ENCODE data around the gene PPT2.
"Not testable (repeated sequence)": the region's sequence is repeated elsewhere in the genome, so short reads cannot be mapped to it uniquely, and the experiment has no call there.

The PPT2 gene

DNA sequence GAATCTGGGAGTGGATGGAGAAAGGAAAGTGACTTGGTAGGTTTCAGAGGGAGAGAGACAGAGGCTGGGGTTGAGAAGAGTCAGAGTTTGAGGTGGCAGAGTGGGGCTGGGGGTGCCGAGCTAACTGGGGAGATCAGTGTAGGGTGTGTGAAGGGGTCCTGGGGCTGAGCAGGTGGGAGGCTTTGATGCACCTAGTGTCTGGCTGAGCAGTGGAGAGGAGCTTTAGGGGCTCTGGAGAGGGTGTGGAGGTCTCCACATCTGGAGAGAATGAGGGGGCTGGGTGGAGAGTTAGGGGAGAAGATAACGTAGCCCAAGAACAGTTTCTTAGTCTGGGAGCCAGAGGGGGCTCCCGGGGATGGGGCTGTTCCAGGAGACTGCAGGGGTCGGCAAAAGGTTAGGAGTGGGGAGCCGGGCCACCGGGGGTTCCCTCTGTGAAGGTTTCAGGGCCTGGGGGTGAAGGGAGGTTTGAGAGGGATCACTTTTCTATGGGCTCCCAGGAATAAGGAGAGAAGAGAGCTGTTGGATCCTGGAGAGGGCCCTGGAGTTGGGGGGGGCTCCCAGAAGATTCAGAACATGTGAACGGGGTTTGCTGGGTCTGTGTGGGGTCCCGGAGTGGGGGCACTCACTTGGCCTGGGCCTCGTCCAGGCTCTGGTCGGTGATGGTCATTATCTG, 35.3 kb downstream of the PPT2 start:
- FAIRE-seq: no peak
- TF ChIP-seq POLR2A (IDR thresholded peaks at IDR 0.05; ENCODE audit: low read depth, low read length): 0 out of 2 replicates have a peak, but pooled peaks have one; percentile 11
- no peak for DNase-seq (ENCODE audit: insufficient read length, low spot score)

DNA sequence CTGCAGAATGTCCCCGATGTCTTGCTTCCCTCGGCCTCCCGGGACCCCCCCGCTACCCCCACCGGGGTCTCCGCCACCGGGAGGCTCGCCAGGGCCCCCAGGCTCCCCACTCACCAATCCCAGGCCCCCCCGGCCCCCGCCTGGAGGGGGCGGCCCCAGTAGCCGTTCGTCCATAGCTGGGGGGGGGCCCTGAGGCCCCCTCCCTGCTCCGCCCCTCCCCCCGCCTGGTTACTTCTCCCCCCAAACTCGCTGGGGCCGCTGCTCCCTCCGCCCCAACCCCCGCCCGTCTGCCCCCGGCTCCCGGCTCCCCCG, 35.8 kb downstream of the PPT2 start:
- TF ChIP-seq POLR2A (IDR thresholded peaks at IDR 0.05; ENCODE audit: low read depth, low read length): no peak
- DNase-seq (ENCODE audit: insufficient read length, low spot score) (no peak), FAIRE-seq (no peak)

DNA sequence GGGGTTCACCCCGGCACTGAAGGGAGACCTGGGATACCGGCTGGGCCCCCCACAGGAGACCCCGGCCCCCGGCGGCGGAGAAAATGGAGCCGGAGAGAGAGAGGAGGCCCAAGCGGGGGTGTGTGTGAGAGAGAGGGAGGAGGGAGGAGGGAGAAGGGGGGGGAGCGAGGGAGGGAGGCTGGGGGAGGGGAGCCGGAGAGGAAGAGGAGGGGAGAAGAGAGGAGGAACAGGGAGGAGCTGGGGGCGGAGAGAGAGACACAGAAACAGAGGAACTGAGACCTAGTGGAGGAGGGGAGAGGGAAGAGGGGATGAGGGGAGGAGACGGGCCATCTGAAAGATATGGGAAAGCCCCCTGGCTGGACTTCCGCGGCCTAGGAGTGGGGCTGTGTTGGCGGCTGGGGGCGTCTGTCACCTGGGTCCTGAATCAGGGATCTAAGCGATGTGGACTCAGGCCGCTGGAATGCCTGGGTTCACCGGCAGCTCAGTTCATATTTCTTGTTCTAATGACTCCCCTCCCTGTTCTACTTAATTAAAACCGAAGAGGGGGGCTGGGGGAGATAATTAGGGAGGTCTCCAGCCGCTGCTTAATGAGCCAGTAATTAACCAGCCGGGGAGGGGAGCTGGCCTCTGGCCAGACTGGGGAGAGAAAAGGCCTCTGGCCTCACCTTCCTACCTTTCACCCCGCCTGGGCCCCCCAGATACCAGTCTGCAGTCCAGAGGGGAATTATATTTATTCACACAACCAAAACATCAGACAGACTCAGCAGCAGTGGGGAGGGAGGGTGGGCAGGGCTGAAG, 36.3 kb downstream of the PPT2 start, which contains the start of gene PBX2:
Gene PBX2 (minus strand): TSS at position 149 of the 798 bp plus-strand sequence. CDS start 287 bp downstream, outside the sequence.
- peak; percentile 53 for DNase-seq (ENCODE audit: insufficient read length, low spot score)
- no peak for FAIRE-seq
- 0 out of 2 replicates have a peak, but pooled peaks have one; percentile 33 for TF ChIP-seq POLR2A (IDR thresholded peaks at IDR 0.05; ENCODE audit: low read depth, low read length)

DNA sequence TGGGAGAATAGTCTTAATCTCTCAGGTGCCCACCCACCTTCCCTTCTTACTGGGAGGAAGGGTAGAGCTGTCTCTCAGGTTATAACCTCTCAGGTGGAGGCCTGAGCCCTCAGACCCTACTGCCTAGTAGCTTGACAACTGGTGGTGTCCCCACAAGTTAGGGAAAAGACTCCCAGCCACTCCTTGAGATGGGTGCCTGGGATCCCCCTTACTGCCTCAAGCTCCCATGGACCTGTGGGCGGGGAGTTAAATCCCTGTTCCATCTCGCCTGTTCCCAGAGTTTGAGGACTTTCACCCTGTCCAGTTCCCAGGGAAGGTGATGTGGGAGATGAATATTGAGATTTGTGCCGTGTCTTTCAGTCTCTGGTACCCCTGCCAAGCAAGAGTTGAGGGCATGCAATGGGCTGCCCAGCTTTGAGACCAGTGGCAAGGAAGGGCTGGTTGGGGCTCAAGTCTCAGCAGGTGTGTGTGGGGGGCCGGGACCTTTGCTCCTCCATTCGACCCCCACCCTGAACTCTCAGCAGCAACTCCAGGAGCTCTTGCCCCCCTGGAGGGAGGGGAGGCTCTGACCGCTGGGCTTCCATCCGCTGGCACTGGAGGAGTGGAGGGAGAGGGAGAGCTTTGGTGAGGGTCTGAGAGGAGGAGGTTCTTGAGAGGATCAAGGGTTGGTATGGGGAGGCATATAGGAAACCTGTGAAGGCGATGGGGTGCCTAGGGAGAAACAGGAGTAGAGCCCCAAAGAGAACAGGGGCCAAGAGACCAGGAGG, 37.2 kb downstream of the PPT2 start:
- DNase-seq (ENCODE audit: insufficient read length, low spot score): no peak
- FAIRE-seq: no peak
- TF ChIP-seq POLR2A (IDR thresholded peaks at IDR 0.05; ENCODE audit: low read depth, low read length): no peak

DNA sequence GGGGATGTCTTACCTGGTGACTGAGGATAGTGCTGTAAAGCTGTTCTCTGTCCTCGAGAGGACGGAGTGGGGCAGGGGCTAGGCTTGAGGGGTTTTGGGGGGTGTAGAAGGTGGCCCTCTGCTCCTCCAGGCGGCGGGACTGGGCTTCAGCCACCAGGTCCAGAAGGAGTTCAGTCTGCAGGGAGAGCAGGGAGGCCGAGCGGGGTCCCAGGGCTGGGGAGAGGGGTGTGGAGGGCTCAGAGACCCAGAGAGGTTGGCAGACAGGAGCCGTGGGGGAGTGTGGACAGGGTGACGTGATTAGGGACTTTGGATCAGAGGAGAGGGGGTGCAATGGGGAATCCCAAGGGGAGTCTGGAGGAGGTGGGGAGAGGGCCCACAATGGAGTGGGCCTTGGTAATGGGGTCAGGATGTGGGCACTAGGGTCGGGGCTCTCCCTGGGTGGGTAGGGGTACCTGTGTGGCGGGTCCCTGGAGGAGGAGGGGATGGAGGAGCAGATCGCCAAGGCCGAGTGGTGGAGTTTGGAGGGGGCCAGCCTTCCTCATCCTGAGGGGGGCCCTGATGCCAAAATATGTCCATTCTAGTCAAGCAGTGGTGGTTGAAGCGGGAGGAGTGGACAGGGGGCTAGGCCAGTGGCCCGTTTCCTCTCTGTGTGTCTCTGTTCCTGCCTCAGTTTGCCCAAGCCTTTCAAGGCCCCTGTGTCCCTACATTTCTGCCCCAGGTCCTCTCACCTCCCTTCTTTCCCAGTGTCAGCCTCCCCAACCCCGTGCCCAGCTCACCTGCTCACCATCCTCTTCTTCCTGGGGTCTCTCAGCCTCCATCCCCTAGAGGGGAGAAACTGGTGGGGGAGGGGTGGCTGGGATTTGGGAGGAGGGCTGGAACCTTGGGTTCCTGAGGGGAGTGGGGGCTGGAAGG, 38.0 kb downstream of the PPT2 start:
- DNase-seq (ENCODE audit: insufficient read length, low spot score) (no peak), FAIRE-seq (no peak)
- TF ChIP-seq POLR2A (IDR thresholded peaks at IDR 0.05; ENCODE audit: low read depth, low read length): no peak

DNA sequence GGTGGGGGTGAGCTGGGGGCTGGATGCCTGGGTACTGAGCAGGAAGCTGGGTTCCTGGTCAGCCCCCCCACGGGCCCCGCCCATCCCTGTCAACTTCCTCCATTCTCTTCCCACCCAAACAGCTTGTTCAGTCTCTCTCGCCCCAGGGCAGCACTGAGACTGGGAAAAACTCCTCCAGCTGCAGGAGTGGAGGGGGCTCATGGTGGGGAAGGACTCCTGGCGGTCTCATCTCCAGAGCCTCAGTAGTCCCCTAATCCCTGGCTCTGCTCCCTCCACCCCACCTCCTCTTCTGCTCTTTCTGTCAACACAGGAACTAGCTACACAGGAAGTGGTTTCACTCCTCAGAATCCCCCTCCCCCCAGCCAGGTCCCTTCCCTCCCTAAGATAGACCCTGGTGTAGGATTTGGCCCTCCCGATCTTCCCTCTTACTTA, 38.7 kb downstream of the PPT2 start, which contains the start of gene GPSM3:
Gene GPSM3 (minus strand): TSS at position 36 of the 432 bp plus-strand sequence. CDS start 130 bp downstream, outside the sequence.
- no peak for TF ChIP-seq POLR2A (IDR thresholded peaks at IDR 0.05; ENCODE audit: low read depth, low read length)
- FAIRE-seq: no peak
- no peak for DNase-seq (ENCODE audit: insufficient read length, low spot score)

DNA sequence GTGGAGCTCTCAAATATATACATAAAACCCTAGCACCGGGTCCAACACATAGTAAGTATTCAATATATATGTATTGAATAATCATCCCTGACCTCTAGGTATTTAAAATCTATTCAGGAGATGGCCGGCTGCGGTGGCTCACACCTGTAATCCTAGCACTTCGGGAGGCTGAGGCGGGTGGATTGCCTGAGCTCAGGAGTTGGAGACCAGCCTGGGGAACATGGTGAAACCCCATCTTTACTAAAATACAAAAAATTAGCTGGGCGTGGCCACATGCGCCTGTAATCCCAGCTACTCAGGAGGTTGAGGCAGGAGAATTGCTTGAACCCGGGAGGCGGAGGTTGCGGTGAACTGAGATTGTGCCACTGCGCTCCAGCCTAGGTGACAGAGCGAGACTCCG, 39.2 kb downstream of the PPT2 start:
- DNase-seq (ENCODE audit: insufficient read length, low spot score); FAIRE-seq: not testable (repeated sequence)

DNA sequence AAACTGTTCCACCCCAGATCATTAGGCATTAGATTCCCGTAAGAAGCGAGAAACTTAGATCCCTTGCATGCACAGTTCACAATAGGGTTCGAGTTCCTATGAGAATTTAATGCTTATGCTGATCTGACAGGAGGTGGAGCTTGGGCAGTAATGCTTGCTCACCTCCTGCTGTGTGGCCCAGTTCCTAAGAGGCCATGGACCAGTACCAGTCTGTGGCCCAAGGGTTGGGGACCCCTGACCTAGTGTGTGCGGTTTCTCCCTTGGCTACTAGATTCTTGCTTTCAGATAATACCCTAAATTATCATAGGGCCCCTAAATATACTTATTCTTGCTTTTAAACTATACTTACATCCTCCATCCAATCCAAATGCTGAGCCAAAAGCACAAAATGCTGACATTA, 40.4 kb downstream of the PPT2 start:
- FAIRE-seq (no peak), DNase-seq (ENCODE audit: insufficient read length, low spot score) (no peak)
- TF ChIP-seq POLR2A (IDR thresholded peaks at IDR 0.05; ENCODE audit: low read depth, low read length): no peak

DNA sequence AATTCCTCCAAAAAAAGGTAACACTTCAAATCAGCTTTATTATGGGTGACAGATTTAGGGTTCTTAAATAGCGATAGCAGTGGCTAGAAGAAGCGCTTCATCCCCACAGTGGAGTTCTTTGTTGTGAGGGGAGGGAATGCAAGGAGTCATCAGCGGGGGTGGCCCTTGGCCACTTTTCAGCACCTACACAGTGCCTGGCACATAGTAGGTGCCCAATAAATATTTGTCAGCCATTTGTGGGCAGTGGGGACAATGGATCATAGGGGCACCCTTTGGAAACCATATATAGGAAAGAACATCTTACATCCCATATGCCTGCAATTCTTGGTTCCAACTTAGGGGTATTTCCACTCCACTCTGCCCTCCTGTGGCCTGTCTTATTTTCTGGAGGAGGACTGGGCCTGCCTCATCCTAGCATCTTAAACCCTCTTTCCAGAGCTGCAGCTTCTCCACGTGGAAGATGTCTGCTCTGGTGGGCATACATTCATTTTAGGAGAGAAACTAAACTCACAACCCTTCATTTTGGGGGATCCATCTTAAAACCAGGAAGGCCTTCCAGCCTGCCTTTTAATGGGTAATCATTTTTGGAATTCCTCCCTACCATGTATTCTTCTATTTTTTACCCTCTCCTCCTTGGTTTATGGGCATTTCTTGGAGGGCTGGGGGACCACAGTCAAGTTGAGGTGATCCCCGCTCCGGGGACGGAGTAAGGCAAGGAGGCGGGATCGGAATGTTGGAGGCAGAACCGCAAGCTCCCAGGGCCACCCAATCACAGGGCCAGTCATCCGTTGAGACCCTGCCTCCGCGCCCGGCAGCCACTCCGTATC, 41.1 kb downstream of the PPT2 start:
- FAIRE-seq: no peak
- TF ChIP-seq POLR2A (IDR thresholded peaks at IDR 0.05; ENCODE audit: low read depth, low read length): peak; percentile 47
- DNase-seq (ENCODE audit: insufficient read length, low spot score): no peak

DNA sequence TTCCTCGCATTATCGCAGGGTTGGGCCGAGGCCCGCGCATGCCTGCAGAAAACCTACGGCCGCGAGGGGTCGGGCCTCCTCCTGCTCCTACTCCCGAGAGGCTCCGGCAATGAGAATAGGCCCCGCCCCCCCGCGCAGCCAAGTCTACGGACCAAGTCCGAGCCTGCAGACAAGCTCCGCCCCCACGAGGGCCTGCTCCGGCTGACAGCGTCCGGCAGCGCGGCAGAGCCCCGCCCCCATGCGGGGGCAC, 41.6 kb downstream of the PPT2 start:
- DNase-seq (ENCODE audit: insufficient read length, low spot score): peak; percentile 96
- peak; percentile 70 for FAIRE-seq
- no peak for TF ChIP-seq POLR2A (IDR thresholded peaks at IDR 0.05; ENCODE audit: low read depth, low read length)

DNA sequence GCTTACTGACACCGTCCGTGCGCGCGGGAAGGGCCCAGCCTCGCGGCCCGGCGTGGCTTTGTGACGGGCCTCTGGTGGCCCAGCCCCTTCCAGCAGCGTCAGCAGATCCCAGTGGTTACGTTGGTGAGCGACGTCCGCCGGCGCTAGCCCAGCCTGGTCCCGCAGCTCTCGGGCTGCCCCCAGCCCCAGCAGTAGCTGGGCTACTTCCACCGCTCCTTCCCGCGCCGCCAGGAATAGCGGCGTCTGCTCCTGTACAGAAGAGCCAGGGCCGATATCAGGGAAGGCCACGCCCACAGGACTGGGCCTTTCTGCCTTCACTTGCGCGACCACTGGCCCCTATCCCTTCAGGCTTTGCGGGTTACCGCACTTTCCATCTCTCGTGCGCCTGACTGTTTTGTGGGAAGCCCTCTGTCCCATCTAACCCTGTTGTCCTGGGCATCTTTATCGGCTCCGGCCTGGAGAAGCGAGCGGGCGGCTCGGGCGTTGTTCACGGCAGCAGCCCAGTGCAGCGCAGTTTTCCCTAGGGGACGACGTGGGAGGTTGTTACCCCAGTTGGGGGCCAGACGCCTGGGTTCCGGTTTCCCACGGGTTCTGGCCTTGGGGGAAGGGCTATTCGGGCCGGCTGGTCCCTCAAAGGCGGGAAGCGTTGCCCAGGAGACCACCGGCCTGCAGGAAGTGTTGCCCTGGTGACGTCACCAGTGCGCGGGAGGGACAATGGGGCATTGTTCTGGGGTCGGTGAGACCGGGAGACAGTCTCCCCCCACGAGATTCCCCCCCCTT, 42.2 kb downstream of the PPT2 start:
- DNase-seq (ENCODE audit: insufficient read length, low spot score) (peak; percentile 77), FAIRE-seq (no peak)
- peak; percentile 80 for TF ChIP-seq POLR2A (IDR thresholded peaks at IDR 0.05; ENCODE audit: low read depth, low read length)
